Measurements from ENCODE around the gene RXRA. TPM values are rescaled to one million over a fixed set of nuclear protein-coding genes. Genes with fewer than 3 reads are reported as not detected.
A peak's percentile ranks its signal among the peaks of the same experiment; 100 is the strongest.

RXRA gene
- total RNA-seq, 4 donors from 2014 or later: 53.5 to 61.5 (median 56.5) TPM

DNA sequence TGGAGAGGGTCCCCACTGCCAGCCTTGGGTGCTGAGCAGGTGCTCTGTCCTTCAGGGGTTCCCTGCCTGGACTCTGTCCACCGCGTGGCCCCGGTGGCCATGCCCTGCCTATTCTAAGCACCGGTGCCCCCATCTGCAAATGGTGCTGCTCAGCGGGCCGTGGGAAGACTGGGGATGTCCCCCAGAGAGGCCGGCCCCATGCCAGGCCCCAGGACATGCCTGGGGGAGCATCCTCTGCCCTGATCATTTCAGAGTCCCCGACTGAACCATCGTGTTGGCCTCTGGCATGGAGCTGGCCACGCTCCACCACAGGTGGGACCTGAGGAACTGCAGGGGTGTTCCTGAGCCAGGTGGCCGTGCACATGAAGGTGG lies 64.7 kb downstream of the RXRA start:
- H3K4me3 ChIP-seq: no peak overlapping the region
- no peaks in the 10 kb centered on the region for H3K36me3 ChIP-seq
- H3K4me1 ChIP-seq: peaks cover 2 to 95% (median 87%) of the 10 kb centered on the region in 4 donors
- H3K27me3 ChIP-seq: no peaks in the 10 kb centered on the region
- peak overlapping the region in 3 of 4 donors; percentile 49 to 96 (median 66) for H3K27ac ChIP-seq
- no peaks in the 10 kb centered on the region for H3K9me3 ChIP-seq
- no peak for DNase-seq (ENCODE audit: low spot score in 2 of 2)
- no peak for TF ChIP-seq EP300 (IDR thresholded peaks at IDR 0.05)
- no peak for TF ChIP-seq POLR2A (IDR thresholded peaks at IDR 0.05)
- TF ChIP-seq CTCF (IDR thresholded peaks at IDR 0.05): no peak
- 80 to 81% methylated on average over 1 to 7 of the region's 11 CpGs for WGBS, 2 donors

DNA sequence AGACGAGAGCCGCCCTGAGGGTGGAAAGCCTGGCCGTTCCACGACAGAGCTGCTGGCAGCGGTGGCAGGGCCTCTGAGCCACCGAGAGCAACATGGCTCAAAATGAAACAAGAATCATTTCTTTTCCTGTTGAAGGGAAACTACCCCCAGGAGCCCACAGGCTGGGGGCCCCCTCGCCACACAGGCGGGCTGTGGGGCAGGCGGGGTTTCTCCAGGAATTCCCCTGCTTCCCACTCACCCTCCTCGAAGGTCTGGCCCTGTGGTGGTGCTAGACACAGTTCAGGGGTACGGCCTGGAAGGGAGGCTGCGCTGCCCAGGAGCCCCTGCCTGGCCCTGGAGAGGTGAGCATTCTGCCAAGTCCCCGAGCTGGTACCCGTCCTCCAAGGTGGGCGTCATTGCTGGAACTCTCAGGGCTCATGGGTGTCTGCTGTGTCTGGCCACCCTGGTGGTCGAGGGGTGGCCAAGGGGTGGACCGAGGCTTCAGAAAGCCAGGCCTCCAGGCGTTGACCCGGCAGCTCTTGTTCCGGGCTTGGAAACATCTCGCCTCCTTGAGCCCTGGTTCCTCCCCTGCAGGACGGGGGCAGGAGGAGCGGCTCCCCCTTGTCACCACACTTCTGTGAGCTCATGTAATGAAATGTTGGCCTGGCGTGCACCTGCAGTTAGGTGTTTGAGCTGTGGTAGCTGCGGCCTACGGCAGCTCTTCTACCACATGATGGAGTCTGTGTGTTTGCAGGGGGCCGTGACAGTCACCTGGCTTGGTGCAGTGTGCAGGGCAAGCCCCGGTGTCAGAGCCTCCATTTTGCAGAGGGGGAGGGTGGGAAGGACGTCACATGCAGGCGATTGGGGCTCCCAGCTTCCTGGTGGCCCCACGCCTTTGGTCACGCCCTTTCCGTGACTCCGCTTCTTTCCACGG lies 65.3 kb downstream of the RXRA start:
- H3K27me3 ChIP-seq: no peaks in the 10 kb centered on the region
- TF ChIP-seq POLR2A (IDR thresholded peaks at IDR 0.05) (no peak), EP300 (IDR thresholded peaks at IDR 0.05) (no peak), CTCF (IDR thresholded peaks at IDR 0.05) (no peak)
- H3K36me3 ChIP-seq: no peaks in the 10 kb centered on the region
- WGBS, 2 donors: 38 to 51% methylated on average over 19 to 30 of the region's 35 CpGs
- no peak overlapping the region for H3K4me3 ChIP-seq
- H3K4me1 ChIP-seq: peaks cover 0 to 95% (median 87%) of the 10 kb centered on the region in 4 donors
- H3K27ac ChIP-seq: peak overlapping the region in 3 of 4 donors; percentile 49 to 96 (median 66)
- DNase-seq (ENCODE audit: low spot score in 2 of 2): no peak
- no peaks in the 10 kb centered on the region for H3K9me3 ChIP-seq

- H3K36me3 ChIP-seq: no peaks in the 10 kb centered on the region
- H3K4me3 ChIP-seq: no peak overlapping the region
- WGBS, 2 donors: 61 to 67% methylated on average over 6 to 10 of the region's 12 CpGs
- no peaks in the 10 kb centered on the region for H3K27me3 ChIP-seq
- TF ChIP-seq EP300 (IDR thresholded peaks at IDR 0.05) (no peak), CTCF (IDR thresholded peaks at IDR 0.05) (no peak), POLR2A (IDR thresholded peaks at IDR 0.05) (no peak)
- peaks cover 0 to 94% (median 84%) of the 10 kb centered on the region in 4 donors for H3K4me1 ChIP-seq
- DNase-seq (ENCODE audit: low spot score in 2 of 2): no peak
- no peak overlapping the region for H3K27ac ChIP-seq
- no peaks in the 10 kb centered on the region for H3K9me3 ChIP-seq
These were observed 66.6 kb downstream of the RXRA start for GRCh38 chr9:134392900-134393299.

DNA sequence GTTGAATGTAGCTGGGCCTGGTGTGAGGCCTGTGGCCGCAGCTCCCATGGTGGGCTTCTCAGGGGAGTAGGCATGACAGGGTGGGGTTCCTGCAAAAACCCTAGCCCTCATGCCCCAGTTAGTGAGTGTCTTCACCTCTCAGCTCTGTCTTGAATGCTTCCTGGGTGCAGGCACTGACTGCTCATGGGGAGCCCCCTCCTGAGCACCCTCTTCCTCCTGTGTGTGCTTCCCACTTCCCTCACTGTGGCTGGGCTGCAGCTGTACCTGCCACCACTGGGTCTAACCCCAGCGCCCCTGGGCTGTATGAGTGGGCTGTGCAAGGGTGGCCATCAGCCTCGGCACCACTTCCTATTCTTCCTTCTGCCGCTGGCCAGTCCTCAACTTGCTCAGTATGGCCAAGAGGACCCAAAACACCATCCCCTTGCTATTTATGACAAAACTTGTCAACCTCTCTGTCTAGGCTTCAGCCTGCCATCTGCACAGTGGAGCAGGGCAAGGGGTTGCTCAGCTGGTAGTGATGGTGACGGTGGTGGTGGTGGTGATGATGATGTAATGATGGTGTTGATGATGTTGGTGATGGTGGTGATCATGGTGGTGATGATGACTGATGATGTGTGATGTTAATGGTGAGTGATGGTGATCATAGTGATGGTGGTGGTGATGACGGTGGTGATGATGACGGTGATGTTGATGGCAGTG lies 67.5 kb downstream of the RXRA start:
- WGBS, 2 donors: 91 to 93% methylated on average over 7 of the region's 7 CpGs
- Histone ChIP-seq H3K4me3 (no peak overlapping the region), H3K36me3 (no peaks in the 10 kb centered on the region), H3K27me3 (no peaks in the 10 kb centered on the region), H3K9me3 (peaks cover 0 to under 1% (median 0%) of the 10 kb centered on the region in 4 donors), H3K27ac (no peak overlapping the region), H3K4me1 (peaks cover 0 to 94% (median 78%) of the 10 kb centered on the region in 4 donors)
- DNase-seq (ENCODE audit: low spot score in 2 of 2): no peak
- TF ChIP-seq EP300 (IDR thresholded peaks at IDR 0.05) (no peak), POLR2A (IDR thresholded peaks at IDR 0.05) (no peak), CTCF (IDR thresholded peaks at IDR 0.05) (no peak)

All from tibial nerve (tissue), 4 donors.